HG03460 (cell line): ENCODE measurements around the gene PPP6R3.
"Not testable (repeated sequence)": the region's sequence is repeated elsewhere in the genome, so short reads cannot be mapped to it uniquely, and the experiment has no call there.

Experiments used
- ATAC-seq: cut with Tn5 transposase; IDR thresholded peaks from one replicate; pipeline ENCODE4 v1.9.1; 2021; ENCODE audit not compliant: unreplicated experiment

The PPP6R3 gene

GRCh38 chr11:68591719-68592118 is 131.2 kb downstream of the PPP6R3 start:
- no peak for ATAC-seq

GRCh38 chr11:68593441-68593840 is 132.9 kb downstream of the PPP6R3 start:
- ATAC-seq: no peak

DNA sequence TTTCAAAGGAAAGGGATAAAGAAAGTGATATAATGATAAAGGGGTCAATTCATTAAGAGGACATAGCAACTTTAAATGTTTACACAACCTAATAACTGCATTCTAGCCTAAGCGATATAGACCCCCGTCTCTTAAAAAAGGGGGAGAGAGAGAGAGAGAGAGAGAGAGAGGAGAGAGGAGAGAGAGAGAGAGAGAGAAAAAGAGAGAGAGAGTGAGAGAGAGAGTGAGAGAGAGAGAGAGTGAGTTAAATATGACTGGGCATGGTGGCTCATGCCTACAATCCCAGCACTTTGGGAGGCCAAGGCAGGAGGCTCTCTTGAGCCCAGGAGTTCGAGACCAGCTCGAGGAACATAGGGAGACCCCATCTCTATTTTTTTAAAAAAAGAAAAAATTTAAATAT is 133.6 kb downstream of the PPP6R3 start:
- ATAC-seq: no peak

- no peak for ATAC-seq
Observed at GRCh38 chr11:68596231-68596630, 135.7 kb downstream of the PPP6R3 start.

DNA sequence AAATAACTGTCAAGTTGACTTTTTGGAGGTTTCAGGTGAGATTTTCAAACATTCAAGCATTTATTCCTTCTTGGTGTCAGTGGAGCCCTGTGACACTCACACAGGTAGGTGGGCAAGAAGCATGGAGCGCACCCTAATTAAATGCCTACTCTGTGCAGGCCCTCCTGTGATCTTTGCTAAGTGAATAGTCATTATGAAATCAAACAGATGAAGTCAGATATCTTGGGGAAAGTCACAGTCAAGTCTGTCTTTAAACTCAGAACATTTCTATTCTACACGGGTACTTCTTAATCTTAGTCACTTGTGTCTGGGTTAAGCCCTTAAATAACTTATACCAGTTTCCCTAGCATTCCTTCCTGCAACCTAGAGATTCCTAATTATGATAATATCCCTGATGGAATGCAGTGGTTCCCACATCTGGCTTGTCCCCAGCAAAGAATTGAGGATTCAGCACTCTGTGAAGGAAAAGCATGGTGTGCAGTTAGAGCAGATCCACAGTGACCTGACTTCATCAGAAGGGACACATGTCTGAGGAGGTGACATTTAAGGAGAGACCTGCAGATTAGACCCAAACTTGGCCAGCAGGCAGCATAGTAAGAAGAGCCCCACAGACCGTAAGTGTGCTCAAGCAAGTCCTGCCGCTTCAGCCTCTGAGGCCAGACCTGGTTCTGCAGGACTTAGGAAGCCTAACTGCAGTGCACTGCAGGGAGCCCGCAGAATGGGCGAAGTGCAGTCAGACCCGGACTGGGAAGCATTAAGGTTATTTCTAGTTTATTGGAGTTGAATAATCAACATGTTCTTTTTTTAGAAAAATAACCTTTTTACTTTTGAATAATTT is 138.5 kb downstream of the PPP6R3 start:
- ATAC-seq: no peak

DNA sequence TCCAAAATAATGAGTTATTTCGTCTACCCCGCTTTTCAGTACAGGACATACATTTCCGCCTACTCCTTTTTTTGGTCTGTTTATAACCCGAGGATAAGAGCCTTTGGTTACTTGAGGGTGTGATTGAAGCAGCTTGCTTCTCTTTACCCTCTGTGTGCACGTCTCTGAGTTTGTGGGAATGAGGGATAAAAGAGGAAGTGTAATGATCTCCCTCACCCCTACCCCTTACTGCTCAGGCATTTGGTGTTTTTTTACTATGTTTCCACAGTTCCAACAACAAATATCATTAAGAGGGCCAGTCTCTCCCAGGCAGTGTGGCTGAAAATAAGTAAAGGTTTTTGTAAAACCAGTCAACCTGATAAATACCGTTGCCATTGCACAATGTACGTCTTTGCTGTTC is 140.6 kb downstream of the PPP6R3 start:
- ATAC-seq: no peak

DNA sequence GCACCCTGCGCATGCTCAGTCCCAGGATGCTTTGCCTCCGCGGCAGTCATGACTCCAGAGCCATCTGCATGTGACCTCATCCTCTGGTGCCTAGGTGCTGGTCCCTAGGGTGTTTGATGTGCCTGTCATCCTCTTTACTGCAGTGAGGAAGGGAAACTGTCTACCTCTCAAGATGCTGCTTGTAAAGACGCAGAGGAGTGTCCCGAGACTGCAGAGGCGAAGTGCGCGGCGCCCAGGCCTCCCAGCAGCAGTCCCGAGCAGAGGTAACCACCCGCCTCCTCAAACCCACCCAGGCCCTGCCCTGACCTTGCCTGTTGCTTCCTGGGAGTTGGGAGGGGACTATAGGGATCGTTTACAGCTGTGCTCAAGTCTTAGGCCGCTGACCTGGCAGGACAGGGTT is 149.2 kb downstream of the PPP6R3 start:
- no peak for ATAC-seq

GRCh38 chr11:68610452-68611116 is 150.0 kb downstream of the PPP6R3 start:
- no peak for ATAC-seq

DNA sequence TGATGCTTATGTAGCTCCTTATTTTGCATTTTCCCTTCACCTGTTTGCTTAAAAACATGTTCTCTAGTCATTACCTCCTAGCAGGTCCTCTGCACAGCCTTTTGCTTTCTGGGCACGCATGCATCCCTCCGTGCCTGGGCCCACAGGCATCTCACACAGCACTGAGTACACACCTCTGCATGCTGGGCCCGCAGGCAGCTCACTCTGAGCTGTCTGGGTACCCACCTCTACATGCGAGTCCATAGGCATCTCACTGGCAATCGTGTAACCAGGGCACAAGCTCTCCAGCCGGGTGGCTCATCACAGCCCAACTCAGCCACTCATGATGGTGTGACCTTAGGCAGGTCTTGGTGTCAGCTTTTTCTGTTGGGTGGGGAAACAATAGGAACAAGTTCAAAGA is 155.1 kb downstream of the PPP6R3 start:
- no peak for ATAC-seq

DNA sequence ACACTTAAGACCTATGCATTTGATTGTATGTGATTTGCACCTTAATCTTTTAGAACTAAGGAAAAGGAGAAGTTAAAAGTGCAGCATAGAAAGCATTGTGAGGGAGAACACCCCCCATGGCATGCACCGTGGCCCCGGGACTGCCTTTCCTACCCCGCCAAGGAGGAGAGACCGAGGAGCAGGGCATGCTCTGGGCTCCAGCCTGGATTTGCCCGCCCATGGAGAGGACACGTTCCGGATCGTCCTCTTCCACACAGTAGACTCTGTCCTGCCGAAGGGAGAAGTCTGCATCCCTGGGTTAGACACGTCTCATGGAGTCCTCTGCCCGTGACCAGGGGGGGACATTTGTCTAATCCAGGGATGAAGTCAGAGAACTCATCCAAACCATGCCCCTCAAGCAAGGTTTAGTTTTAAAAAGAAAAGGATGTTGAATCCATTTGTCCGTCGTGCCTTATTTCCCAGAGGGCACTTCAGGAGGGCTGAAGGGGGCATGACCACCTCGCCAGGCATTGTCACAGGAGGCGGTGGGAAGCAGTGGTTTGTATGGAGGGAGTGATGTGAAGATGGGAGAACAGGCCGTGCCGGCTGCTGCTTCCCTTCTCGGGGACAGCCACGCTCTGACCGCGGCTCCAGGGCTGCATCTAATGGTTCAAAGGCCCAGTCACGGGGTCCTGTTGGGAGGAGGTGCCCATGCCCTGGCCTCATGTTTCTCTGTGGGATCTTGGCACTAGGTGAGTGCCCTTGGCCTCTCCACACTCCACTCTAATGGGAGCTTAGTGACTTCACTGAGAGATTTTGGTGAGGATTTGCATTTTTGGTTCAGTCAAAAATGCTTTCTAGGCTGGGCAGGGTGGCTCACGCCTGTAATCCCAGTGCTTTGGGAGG is 157.6 kb downstream of the PPP6R3 start:
- no peak for ATAC-seq

DNA sequence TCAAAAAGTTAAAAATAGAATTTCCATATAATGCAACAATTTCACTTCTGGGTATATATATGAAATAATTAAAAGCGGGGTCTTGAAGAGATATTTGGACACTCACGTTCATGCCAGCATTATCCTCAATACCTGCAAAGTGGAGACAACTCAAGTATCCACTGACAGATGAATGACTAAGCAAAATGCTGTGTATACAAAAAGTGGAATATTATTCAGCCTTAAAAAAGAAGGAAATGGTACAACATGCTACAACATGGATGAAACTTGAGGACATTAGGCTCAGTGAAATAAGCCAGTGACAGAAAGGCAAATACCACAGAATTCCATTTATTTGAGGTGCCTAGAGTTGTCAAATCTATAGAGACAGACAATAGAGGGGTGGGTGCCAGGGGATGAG is 161.3 kb downstream of the PPP6R3 start:
- ATAC-seq: no peak

GRCh38 chr11:68623706-68624105 is 163.2 kb downstream of the PPP6R3 start:
- not testable (repeated sequence) for ATAC-seq

- ATAC-seq: not testable (repeated sequence)
Observed at GRCh38 chr11:68625069-68625468, 164.5 kb downstream of the PPP6R3 start.

GRCh38 chr11:68626236-68626635 is 165.7 kb downstream of the PPP6R3 start:
- not testable (repeated sequence) for ATAC-seq

- not testable (repeated sequence) for ATAC-seq
Observed at GRCh38 chr11:68628837-68629236, 168.3 kb downstream of the PPP6R3 start.

- ATAC-seq: not testable (repeated sequence)
Observed at GRCh38 chr11:68632375-68632774, 171.8 kb downstream of the PPP6R3 start.

GRCh38 chr11:68632802-68633201 is 172.2 kb downstream of the PPP6R3 start:
- ATAC-seq: no peak

DNA sequence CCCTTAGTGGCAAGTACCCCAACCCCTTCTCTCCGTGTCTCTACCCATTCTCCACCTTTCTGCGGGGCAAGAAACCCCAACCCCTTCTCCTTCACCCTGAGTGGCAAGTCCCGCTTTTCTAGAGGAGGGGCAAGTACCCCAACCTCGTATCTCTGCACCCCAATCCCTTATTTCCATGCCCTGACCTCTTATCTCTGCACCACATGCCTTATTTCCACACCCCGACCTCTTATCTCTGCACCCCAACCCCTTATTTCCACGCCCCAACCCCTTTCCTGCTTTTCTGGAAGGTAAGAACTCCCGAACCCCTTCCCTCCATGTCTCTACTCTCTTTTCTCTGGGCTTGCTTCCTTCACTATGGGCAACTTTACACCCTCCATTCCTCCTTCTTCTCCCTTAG is 174.1 kb downstream of the PPP6R3 start:
- ATAC-seq: not testable (repeated sequence)

- ATAC-seq: not testable (repeated sequence)
Observed at GRCh38 chr11:68635172-68635571, 174.6 kb downstream of the PPP6R3 start.

GRCh38 chr11:68635883-68636282 is 175.3 kb downstream of the PPP6R3 start:
- ATAC-seq: not testable (repeated sequence)

DNA sequence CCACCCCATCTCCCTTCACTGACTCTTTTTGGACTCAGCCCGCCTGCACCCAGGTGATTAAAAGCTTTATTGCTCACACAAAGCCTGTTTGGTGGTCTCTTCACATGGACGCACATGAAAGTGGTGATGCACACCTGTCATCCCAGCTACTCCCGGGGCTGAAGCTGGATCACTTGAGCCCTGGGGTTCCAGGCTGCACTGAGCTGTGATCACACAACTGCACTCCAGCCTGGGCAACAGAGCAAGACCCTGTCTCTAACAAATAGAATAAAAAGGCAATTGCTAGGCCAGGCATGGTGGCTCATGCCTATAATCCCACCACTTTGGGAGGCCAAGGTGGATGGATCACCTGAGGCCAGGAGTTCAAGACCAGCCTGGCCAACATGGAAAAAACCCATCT is 178.8 kb downstream of the PPP6R3 start:
- ATAC-seq: not testable (repeated sequence)
